ENCODE data around the gene CRYBB3.

- TF ChIP-seq CTCF (IDR thresholded peaks at IDR 0.05) (no peak), EP300 (IDR thresholded peaks at IDR 0.05) (no peak), POLR2A (IDR thresholded peaks at IDR 0.05) (no peak)
These were observed 7.3 kb downstream of the CRYBB3 start for GRCh38 chr22:25206998-25207397.
